GM12878 (cell line): Measurements from ENCODE around the gene TMEM266. TPM values are rescaled to one million over a fixed set of nuclear protein-coding genes. Genes with fewer than 3 reads are reported as not detected.

Experiments used
- ATAC-seq: fragments of 200-7000 bp; cut with Tn5 transposase; 3 replicates; pipeline ENCODE4 v1.9.1; 2020; ENCODE audit warnings: mild to moderate bottlenecking, moderate library complexity
- BruUV-seq: library from RNA; stranded (reverse); fragments of 400-500 nt; replicated peaks from 2 replicates; lab custom pipeline; 2021; lab: Mats Ljungman, UMichigan
- CTCF ChIA-PET: fragments of 300-600 bp; sonication (Branson Sonifier 250); formaldehyde crosslinking; extraction: SDS; loops from one replicate; lab custom pipeline; 2021; ENCODE audit warnings: inconsistent platforms; lab: Yijun Ruan, JAX
- POLR2A ChIA-PET: fragments of 350-600 bp; formaldehyde crosslinking; extraction: SDS; loops from one replicate; lab custom pipeline; 2021; ENCODE audit warnings: inconsistent platforms; lab: Charles Lee
- RAD21 ChIA-PET: fragments of 300-600 bp; sonication (Branson Sonifier 250); formaldehyde crosslinking; loops from one replicate; lab custom pipeline; 2023; ENCODE audit warnings: antibody characterized with exemption; ENCODE audit not compliant: unreplicated experiment; lab: Charles Lee
- SMC1A ChIA-PET: fragments of 300-600 bp; sonication (Branson Sonifier 250); formaldehyde crosslinking; loops from one replicate; lab custom pipeline; 2023; ENCODE audit not compliant: unreplicated experiment, uncharacterized antibody; lab: Charles Lee
- DNase-seq: peaks from one replicate; pipeline ENCODE4 v3.0.0-alpha.2; 2011; ENCODE audit warnings: low read depth, low spot score
- FAIRE-seq: peaks from 3 replicates; lab custom pipeline; 2011; peaks lifted over from hg19 to GRCh38; lab: Jason Lieb, UNC
- H2AFZ ChIP-seq: 2 replicates; pipeline ENCODE4 v1.6.0; 2011; ENCODE audit warnings: low read depth, low read length, control low read depth; ENCODE audit not compliant: control insufficient read depth
- H3K27ac ChIP-seq: 2 replicates; pipeline ENCODE4 v1.5.1; 2011; ENCODE audit warnings: control low read depth; ENCODE audit not compliant: control insufficient read depth, insufficient read depth
- H3K27me3 ChIP-seq, 2 experiments: replicated peaks in 1 of 2; 2 replicates each; pipeline versions ENCODE4 v1.6.0 to v1.6.1; 2011; ENCODE audit warnings: low read length in 1 of 2; ENCODE audit not compliant: control insufficient read depth in 2 of 2, insufficient read depth in 2 of 2
- H3K36me3 ChIP-seq, 2 experiments: 2 replicates each; pipeline ENCODE4 v1.5.1; 2011; ENCODE audit warnings: low read length in 1 of 2; ENCODE audit not compliant: control insufficient read depth in 2 of 2, insufficient read depth in 2 of 2
- H3K4me1 ChIP-seq: 2 replicates; pipeline ENCODE4 v1.6.1; 2011; ENCODE audit warnings: mild to moderate bottlenecking, low read length, moderate library complexity, mixed read lengths; ENCODE audit not compliant: control insufficient read depth, insufficient read depth
- H3K4me2 ChIP-seq: 2 replicates; pipeline ENCODE4 v1.6.0; 2011; ENCODE audit warnings: control low read depth; ENCODE audit not compliant: control insufficient read depth, insufficient read depth
- H3K4me3 ChIP-seq: fragments of 200-600 bp; sonication (generic); 2 replicates; pipeline ENCODE4 v1.5.1; 2016
- H3K79me2 ChIP-seq: 2 replicates; pipeline ENCODE4 v1.6.0; 2011; ENCODE audit warnings: low read length; ENCODE audit not compliant: control insufficient read depth, insufficient read depth
- H3K9ac ChIP-seq: 2 replicates; pipeline ENCODE4 v1.8.0; 2011; ENCODE audit warnings: low read length, control low read depth, mixed read lengths; ENCODE audit not compliant: control insufficient read depth, insufficient read depth
- H3K9me3 ChIP-seq: replicated peaks from 3 replicates; pipeline ENCODE4 v1.5.1; 2011; ENCODE audit warnings: mild to moderate bottlenecking, low read length; ENCODE audit not compliant: control insufficient read depth, insufficient read depth
- H4K20me1 ChIP-seq: 2 replicates; pipeline ENCODE4 v1.6.0; 2011; ENCODE audit not compliant: control insufficient read depth, insufficient read depth
- CBX3 ChIP-seq: fragments of 200-600 bp; sonication (generic); IDR thresholded peaks from 2 replicates; pipeline ENCODE4 v1.6.1; 2016; ENCODE audit warnings: low read depth, borderline replicate concordance
- CEBPB ChIP-seq, 2 experiments: fragments of 150-350 bp in 1 of 2; IDR thresholded peaks; 2 replicates each; pipeline ENCODE4 v1.6.1; 2012 to 2014; ENCODE audit warnings: low read depth in 2 of 2, low read length in 2 of 2, borderline replicate concordance in 1 of 2, inconsistent platforms in 1 of 2
- EED ChIP-seq: sonication (generic); IDR thresholded peaks from 2 replicates; pipeline ENCODE4 v1.6.1; 2016; ENCODE audit warnings: antibody characterized with exemption, low read depth
- ESRRA ChIP-seq: IDR thresholded peaks from 2 replicates; pipeline ENCODE4 v1.6.1; 2012; ENCODE audit warnings: mild to moderate bottlenecking, low read length, improper control_type of control experiment
- EZH2 ChIP-seq: IDR thresholded peaks from 2 replicates; pipeline ENCODE4 v1.6.1; 2012; ENCODE audit warnings: low read depth, mild to moderate bottlenecking, control low read depth, inconsistent platforms, low read length, borderline replicate concordance; ENCODE audit not compliant: control insufficient read depth
- FOXK2 ChIP-seq: fragments of 450-650 bp; IDR thresholded peaks from 2 replicates; pipeline ENCODE4 v1.6.1; 2017; ENCODE audit warnings: mild to moderate bottlenecking, moderate library complexity
- HSF1 ChIP-seq: fragments of 150-350 bp; IDR thresholded peaks from 2 replicates; pipeline ENCODE4 v1.6.1; 2014; ENCODE audit warnings: mild to moderate bottlenecking, low read depth, low read length
- KDM1A ChIP-seq: fragments of 200-600 bp; sonication (generic); IDR thresholded peaks from 2 replicates; pipeline ENCODE4 v1.6.1; 2016; ENCODE audit warnings: borderline replicate concordance
- MYB ChIP-seq: fragments of 150-350 bp; IDR thresholded peaks from 2 replicates; pipeline ENCODE4 v1.6.1; 2014; ENCODE audit warnings: mild to moderate bottlenecking, low read depth, low read length, borderline replicate concordance
- NFIC ChIP-seq: IDR thresholded peaks from 2 replicates; pipeline ENCODE4 v1.6.1; 2012; ENCODE audit warnings: low read depth, mild to moderate bottlenecking, inconsistent platforms, low read length, moderate library complexity
- RELA ChIP-seq: fragments of 450-650 bp; IDR thresholded peaks from 2 replicates; pipeline ENCODE4 v1.8.0; 2014; ENCODE audit warnings: borderline replicate concordance; ENCODE audit not compliant: partially characterized antibody
- SMARCA5 ChIP-seq: fragments of 450-650 bp; IDR thresholded peaks from 2 replicates; pipeline ENCODE4 v1.6.1; 2017; ENCODE audit warnings: mild to moderate bottlenecking
- SREBF1 ChIP-seq: IDR thresholded peaks from 2 replicates; pipeline ENCODE4 v1.6.1; 2012; ENCODE audit warnings: mild to moderate bottlenecking, low read length
- WGBS: methylation state at CpG from one replicate; pipeline ENCODE4 v1.1.6; 2016; ENCODE audit warnings: low lambda C conversion rate; ENCODE audit not compliant: insufficient replicate concordance, insufficient coverage; ENCODE audit errors: missing lambda C conversion rate; 5-methylcytosine and 5-hydroxymethylcytosine counted together
- in situ Hi-C: fragments of 300-500 bp; cut with MboI; formaldehyde crosslinking; loops from 9 replicates; pipeline ENCODE4 v1.14.3; 2018; ENCODE audit warnings: mixed read lengths
- intact Hi-C: fragments of 100-400 bp; cut with micrococcal nuclease; formaldehyde crosslinking; loops from one replicate; pipeline ENCODE4 v1.14.2; 2022; ENCODE audit not compliant: unreplicated experiment
- polyA plus RNA-seq, 11 experiments: library from polyadenylated mRNA; depleted of rRNA in 4 of 11; unstranded in 6 of 11; stranded (reverse) in 5 of 11; fragments of >200 nt; fragmentation: Nextera tagmentation in 4 of 11; fragmentation: Illumina TruSeq in 1 of 11; extraction: Ambion mirVana in 4 of 11; extraction: Trizol in 1 of 11; gene quantifications; 1 replicate in 1 of 11; 2 replicates in 10 of 11; pipeline versions ENCODE4 v1.2.1 to v1.2.3, GENCODE V29; 2011 to 2016; ENCODE audit warnings: inconsistent platforms in 2 of 11, missing spikeins in 2 of 11, low read depth in 1 of 11
- total RNA-seq, 4 experiments: library from RNA; depleted of rRNA in 3 of 4; stranded (reverse); fragments of >200 nt in 3 of 4; fragmentation: Illumina TruSeq in 1 of 4; extraction: Trizol in 1 of 4; gene quantifications; 2 replicates each; pipeline versions ENCODE4 v1.2.1 to v1.2.3, GENCODE V29; 2013 to 2021
- TF ChIP-seq, protein P1 (sequence below): fragments of 450-650 bp; IDR thresholded peaks from 2 replicates; pipeline ENCODE4 v1.6.1; 2016; ENCODE audit warnings: mild to moderate bottlenecking
- TF ChIP-seq, protein P2 (sequence below): IDR thresholded peaks from 2 replicates; pipeline ENCODE4 v1.6.1; 2011; ENCODE audit warnings: low read depth, mild to moderate bottlenecking, low read length, moderate library complexity, borderline replicate concordance; ENCODE audit errors: extremely low read depth

The TMEM266 gene
- total and polyA plus RNA-seq, 10 of the 15 experiments (the other 5 are each of a cell fraction or from before 2014, with no cell fraction given), result 0.11 to 0.70 (median 0.39) TPM

DNA sequence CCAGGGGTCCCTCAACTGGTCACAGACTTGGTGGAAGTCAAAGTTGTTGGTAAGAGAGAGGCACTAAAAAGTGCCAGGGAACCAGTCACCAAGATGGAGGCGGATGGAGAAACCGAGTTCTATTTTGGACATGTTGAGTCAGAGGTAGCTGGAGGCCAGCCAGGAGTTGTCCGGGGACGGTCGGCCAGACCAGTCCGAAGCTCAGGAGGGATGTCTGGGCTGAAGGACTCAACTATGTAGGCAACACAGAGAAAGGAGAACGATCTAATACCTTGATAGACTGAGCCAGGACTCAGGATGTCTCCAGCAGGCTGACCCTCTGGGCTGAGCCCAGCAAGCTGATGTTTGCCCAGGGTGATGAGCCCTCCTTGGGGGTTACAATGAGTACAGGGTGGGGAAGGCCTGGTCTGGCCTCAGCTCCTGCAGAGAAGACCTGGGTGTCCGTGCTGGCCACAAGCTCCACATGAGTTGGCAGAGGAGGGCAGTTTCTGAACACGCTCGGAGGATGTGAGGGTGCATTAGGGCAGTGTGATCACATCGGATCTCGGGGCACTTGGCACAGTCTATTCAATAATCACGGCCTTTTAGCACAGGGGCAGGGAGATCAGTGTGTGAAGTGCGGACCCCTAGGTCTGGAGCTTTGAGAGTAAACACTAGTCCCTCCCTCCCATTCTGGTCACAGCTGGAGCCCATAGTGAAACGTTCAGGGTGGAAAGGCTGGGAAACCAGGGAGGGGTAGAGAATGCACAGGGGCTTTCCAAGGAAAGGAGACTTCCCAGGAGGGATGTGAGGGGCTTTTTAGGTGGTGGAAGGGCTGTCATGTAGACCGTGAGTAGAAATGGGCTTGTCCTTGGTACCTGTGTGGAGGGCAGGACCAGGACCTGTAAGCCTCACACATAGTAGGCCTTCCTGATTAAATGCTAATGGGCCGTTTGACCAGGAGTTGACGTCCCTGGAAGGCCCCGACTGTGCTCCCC is 139.6 kb downstream of the TMEM266 start (continued):
- TF ChIP-seq HSF1, result no peak
- no peak for TF ChIP-seq NFIC
- TF ChIP-seq RELA, result no peak
- TF ChIP-seq EZH2, result no peak
- no peak for TF ChIP-seq FOXK2
- TF ChIP-seq SREBF1, result no peak
- TF ChIP-seq MYB, result no peak

GRCh38 chr15:76200083-76200465 is 140.3 kb downstream of the TMEM266 start:
- intact Hi-C loops, result no loop called here
- WGBS, result 96% methylated on average over 6 of the region's 6 CpGs
- Histone ChIP-seq H3K4me2 (no peak overlapping the region), H3K4me1 (no peaks in the 10 kb centered on the region; the same call in 1 of the 2 replicates), H3K27me3 (no peaks in the 10 kb centered on the region), H3K4me3 (no peak overlapping the region), H3K36me3 (no peaks in the 10 kb centered on the region; a peak in 1 of 4 replicates), H3K27ac (no peak overlapping the region), H3K9ac (no peak overlapping the region), H2AFZ (no peak overlapping the region), H4K20me1 (no peaks in the 10 kb centered on the region), H3K9me3 (no peaks in the 10 kb centered on the region)
- no peak for FAIRE-seq
- BruUV-seq, result no TSS peak
- in situ Hi-C loops, result no loop called here
- no peak for ATAC-seq
- ChIA-PET POLR2A (no interaction called here), SMC1A (no interaction called here), RAD21 (no interaction called here), CTCF (interaction anchor here (1.1 kb wide), 1 partner anchor 10 kb away, joined by 3 read pairs; no protein-coding TSS in a partner anchor)
- DNase-seq, result no peak
- TF ChIP-seq MYB (no peak), SREBF1 (no peak), KDM1A (no peak), ESRRA (no peak), SMARCA5 (no peak), CBX3 (no peak), CEBPB (IDR thresholded peaks at IDR 0.05; ENCODE audit: borderline replicate concordance in 1 of 2, low read depth in 2 of 2, low read length in 2 of 2) (no peak), EED (no peak)
- TF ChIP-seq, protein P1, sequence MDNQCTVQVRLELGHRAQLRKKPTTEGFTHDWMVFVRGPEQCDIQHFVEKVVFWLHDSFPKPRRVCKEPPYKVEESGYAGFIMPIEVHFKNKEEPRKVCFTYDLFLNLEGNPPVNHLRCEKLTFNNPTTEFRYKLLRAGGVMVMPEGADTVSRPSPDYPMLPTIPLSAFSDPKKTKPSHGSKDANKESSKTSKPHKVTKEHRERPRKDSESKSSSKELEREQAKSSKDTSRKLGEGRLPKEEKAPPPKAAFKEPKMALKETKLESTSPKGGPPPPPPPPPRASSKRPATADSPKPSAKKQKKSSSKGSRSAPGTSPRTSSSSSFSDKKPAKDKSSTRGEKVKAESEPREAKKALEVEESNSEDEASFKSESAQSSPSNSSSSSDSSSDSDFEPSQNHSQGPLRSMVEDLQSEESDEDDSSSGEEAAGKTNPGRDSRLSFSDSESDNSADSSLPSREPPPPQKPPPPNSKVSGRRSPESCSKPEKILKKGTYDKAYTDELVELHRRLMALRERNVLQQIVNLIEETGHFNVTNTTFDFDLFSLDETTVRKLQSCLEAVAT, result no peak
- TF ChIP-seq, protein P2, sequence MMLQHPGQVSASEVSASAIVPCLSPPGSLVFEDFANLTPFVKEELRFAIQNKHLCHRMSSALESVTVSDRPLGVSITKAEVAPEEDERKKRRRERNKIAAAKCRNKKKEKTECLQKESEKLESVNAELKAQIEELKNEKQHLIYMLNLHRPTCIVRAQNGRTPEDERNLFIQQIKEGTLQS, result no peak
- TF ChIP-seq, all 136 proteins: peak for 0
- H3K79me2 ChIP-seq, result no peaks in the 10 kb centered on the region
